K562 (cell line): ENCODE results near the gene ALOX5. TPM values are rescaled to one million over a fixed set of nuclear protein-coding genes. Genes with fewer than 3 reads are reported as not detected.

Source experiments
- BHLHE40 ChIP-seq: IDR thresholded peaks from 2 replicates; pipeline ENCODE4 v1.6.1; 2011; ENCODE audit warnings: low read length, improper control_type of control experiment
- CBX5 ChIP-seq: IDR thresholded peaks from 2 replicates; pipeline ENCODE4 v1.6.1; 2014; ENCODE audit warnings: low read depth, borderline replicate concordance
- CC2D1A ChIP-seq: fragments of 450-650 bp; IDR thresholded peaks from 2 replicates; pipeline ENCODE4 v1.6.1; 2017; ENCODE audit warnings: mild to moderate bottlenecking
- GABPB1 ChIP-seq: sonication (generic); formaldehyde crosslinking; IDR thresholded peaks from 2 replicates; pipeline ENCODE4 v1.8.0; 2022; ENCODE audit warnings: mild to moderate bottlenecking, missing genetic modification reagents
- HMBOX1 ChIP-seq: sonication (generic); IDR thresholded peaks from 2 replicates; pipeline ENCODE4 v1.6.1; 2016
- MAFF ChIP-seq: IDR thresholded peaks from 2 replicates; pipeline ENCODE4 v1.6.1; 2012; ENCODE audit warnings: low read length, improper control_type of control experiment
- MCM7 ChIP-seq, 2 experiments: fragments of 450-650 bp; IDR thresholded peaks; 2 replicates each; pipeline ENCODE4 v1.6.1; 2016 to 2018
- NCOA4 ChIP-seq: fragments of 450-650 bp; IDR thresholded peaks from 2 replicates; pipeline ENCODE4 v1.6.1; 2018; ENCODE audit warnings: mild to moderate bottlenecking; ENCODE audit not compliant: partially characterized antibody
- NR0B1 ChIP-seq: fragments of 450-650 bp; IDR thresholded peaks from one replicate; pipeline ENCODE4 v1.6.1; 2018; ENCODE audit warnings: mild to moderate bottlenecking, moderate library complexity; ENCODE audit not compliant: partially characterized antibody
- PHF8 ChIP-seq: fragments of 200-600 bp; sonication (generic); IDR thresholded peaks from 2 replicates; pipeline ENCODE4 v1.6.1; 2012; ENCODE audit warnings: mixed run types, mild to moderate bottlenecking, inconsistent platforms, low read length, moderate library complexity, borderline replicate concordance
- PTRF ChIP-seq: fragments of 450-650 bp; IDR thresholded peaks from 2 replicates; pipeline ENCODE4 v1.6.1; 2016; ENCODE audit warnings: mild to moderate bottlenecking, missing genetic modification characterization, missing compliant biosample characterization
- RUNX1 ChIP-seq: sonication (generic); IDR thresholded peaks from 2 replicates; pipeline ENCODE4 v1.6.1; 2016; ENCODE audit warnings: antibody characterized with exemption, low read depth
- TRIM28 ChIP-seq: fragments of 450-650 bp; IDR thresholded peaks from 2 replicates; pipeline ENCODE4 v1.6.1; 2017
- U2AF2 ChIP-seq: fragments of 200-400 bp; formaldehyde crosslinking; optimal IDR thresholded peaks from 2 replicates; pipeline ENCODE3; 2017; ENCODE audit warnings: low read depth, mild to moderate bottlenecking, low read length
- ZFP30 ChIP-seq: fragments of 250-450 bp; sonication (Bioruptor Pico); IDR thresholded peaks from 2 replicates; pipeline ENCODE4 v1.8.0; 2022; ENCODE audit warnings: moderate library complexity, mild to moderate bottlenecking, inconsistent platforms, borderline replicate concordance
- ZKSCAN8 ChIP-seq: fragments of 200-800 bp; sonication (Bioruptor generic); IDR thresholded peaks from 2 replicates; pipeline ENCODE4 v1.6.1; 2016; ENCODE audit warnings: missing genetic modification characterization, missing compliant biosample characterization
- ZNF124 ChIP-seq: sonication (generic); formaldehyde crosslinking; IDR thresholded peaks from 2 replicates; pipeline ENCODE4 v1.8.1; 2022; ENCODE audit warnings: missing genetic modification reagents
- ZNF253 ChIP-seq: fragments of 250-450 bp; sonication (Bioruptor Pico); conservative IDR thresholded peaks from 2 replicates; pipeline ENCODE4 v1.6.1; 2021; ENCODE audit warnings: mild to moderate bottlenecking
- ZNF407 ChIP-seq: fragments of 450-650 bp; IDR thresholded peaks from 2 replicates; pipeline ENCODE4 v1.6.1; 2016; ENCODE audit warnings: low read depth
- ZNF551 ChIP-seq: fragments of 250-450 bp; sonication (Bioruptor Pico); IDR thresholded peaks from 2 replicates; pipeline ENCODE4 v1.5.0; 2021; ENCODE audit warnings: mild to moderate bottlenecking, moderate library complexity
- polyA plus RNA-seq, 8 experiments: library from polyadenylated mRNA; depleted of rRNA in 4 of 8; stranded (reverse) in 5 of 8; unstranded in 3 of 8; fragments of >200 nt; fragmentation: Nextera tagmentation in 2 of 8; fragmentation: Illumina TruSeq in 1 of 8; extraction: Ambion mirVana in 2 of 8; extraction: Trizol in 1 of 8; gene quantifications; 2 replicates each; pipeline versions ENCODE4 v1.2.1 to v1.2.3, GENCODE V29; 2011 to 2014; ENCODE audit warnings: inconsistent platforms in 1 of 8, missing spikeins in 1 of 8
- total RNA-seq, 7 experiments: library from RNA; depleted of rRNA in 6 of 7; stranded (reverse); fragments of >200 nt in 6 of 7; fragmentation: Illumina TruSeq in 2 of 7; extraction: Trizol in 2 of 7; gene quantifications; 2 replicates each; pipeline versions ENCODE4 v1.2.1 to v1.2.3, GENCODE V29; 2011 to 2021; ENCODE audit warnings: low replicate concordance in 1 of 7

The ALOX5 gene
- total and polyA plus RNA-seq, 9 of the 15 experiments (the other 6 are each of a cell fraction or from before 2014, with no cell fraction given) = 0.10 to 2.4 (median 1.4) TPM

GRCh38 chr10:45437587-45438465 lies 63.8 kb downstream of the ALOX5 start (continued):
- TF ChIP-seq PHF8 = peak; percentile 24; the same call in 1 of the 2 replicates
- TF ChIP-seq ZNF551 (CRISPR knock-in tag) = no peak
- peak; percentile 9; the same call in 1 of the 2 replicates for TF ChIP-seq CC2D1A
- TF ChIP-seq U2AF2 = no peak
- TF ChIP-seq RUNX1 = no peak
- TF ChIP-seq ZNF407 = no peak
- TF ChIP-seq CBX5 = no peak
- no peak for TF ChIP-seq ZKSCAN8
- no peak for TF ChIP-seq MAFF
- no peak for TF ChIP-seq BHLHE40
- no peak for TF ChIP-seq TRIM28
- 0 out of 2 replicates have a peak, but pooled peaks have one; percentile 6 for TF ChIP-seq GABPB1
- TF ChIP-seq ZNF124 = no peak
- no peak for TF ChIP-seq ZNF253 (CRISPR knock-in tag)
- peak; percentile 33; the same call in 1 of the 2 replicates for TF ChIP-seq HMBOX1
- TF ChIP-seq ZFP30 (CRISPR knock-in tag) = no peak
- TF ChIP-seq NCOA4 = no peak
- TF ChIP-seq PTRF = no peak
- no peak for TF ChIP-seq NR0B1
- TF ChIP-seq MCM7 (IDR thresholded peaks at IDR 0.05) = no peak
